Embryonic facial prominence (tissue), 1 donor: ENCODE results near the gene TES.

ENCODE experiments used
- DNase-seq: peaks from one replicate; pipeline ENCODE4 v3.0.0-alpha.2; 2016; ENCODE audit errors: extremely low spot score

Gene TES

DNA sequence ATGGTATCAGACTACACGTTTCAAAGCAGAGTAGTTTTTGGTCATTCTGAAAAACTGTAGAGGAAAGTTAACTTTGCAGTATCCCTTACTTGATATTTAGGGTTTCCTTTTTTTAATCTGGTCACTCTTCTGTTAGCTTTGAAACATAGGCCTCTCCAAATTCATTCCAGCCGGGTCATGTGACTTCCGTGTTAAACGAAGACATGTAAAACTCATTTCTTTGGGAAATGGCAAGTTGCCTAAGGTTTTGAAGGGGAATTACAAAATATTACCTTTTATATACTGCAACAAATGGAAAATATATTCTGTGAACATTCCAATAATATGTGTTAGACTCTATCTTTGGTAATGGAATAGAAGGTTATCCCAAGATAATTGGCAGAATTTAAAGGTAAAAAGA, 9.5 kb downstream of the TES start:
- no peak for DNase-seq

DNA sequence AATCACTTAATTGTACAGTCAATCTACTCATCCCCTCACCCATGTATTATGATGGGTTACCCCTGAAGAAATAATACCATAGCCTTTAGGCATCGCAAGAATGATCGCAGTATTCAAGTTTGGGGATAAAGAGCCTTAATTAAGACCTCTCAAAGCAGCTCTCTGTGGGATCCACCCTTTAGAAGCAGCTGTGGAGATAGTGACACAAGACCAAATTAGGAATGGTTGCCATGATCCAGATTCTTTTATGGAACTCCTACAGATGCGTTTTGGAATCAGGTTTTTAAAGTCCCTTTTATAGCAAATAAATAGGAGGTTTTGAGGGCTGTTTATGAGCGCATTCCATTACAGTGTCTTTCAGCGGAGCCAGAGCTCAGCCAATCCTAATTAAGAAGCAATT, 12.2 kb downstream of the TES start:
- DNase-seq, result no peak

DNA sequence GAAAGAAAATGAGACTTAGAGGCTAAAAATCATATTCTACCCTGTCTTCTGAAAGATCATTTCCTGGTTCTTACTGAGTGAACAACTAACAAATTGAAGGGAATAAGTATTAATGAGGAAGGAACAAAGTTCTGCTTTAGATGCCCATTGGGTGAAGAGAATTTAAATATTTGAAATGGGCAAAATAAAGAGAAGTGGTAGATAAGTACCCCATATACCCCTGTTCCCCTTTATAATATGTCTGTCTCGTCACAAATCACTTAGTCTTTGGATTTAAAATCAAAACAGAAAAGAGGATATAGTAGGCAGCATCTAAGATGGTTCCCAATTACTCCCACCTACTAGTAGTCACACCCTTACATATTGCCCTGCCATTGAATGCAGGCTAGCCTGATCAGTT, 13.2 kb downstream of the TES start:
- no peak for DNase-seq

- no peak for DNase-seq
These were observed 14.3 kb downstream of the TES start for GRCh38 chr7:116224492-116225098.

GRCh38 chr7:116225860-116226259, 15.5 kb downstream of the TES start:
- no peak for DNase-seq

DNA sequence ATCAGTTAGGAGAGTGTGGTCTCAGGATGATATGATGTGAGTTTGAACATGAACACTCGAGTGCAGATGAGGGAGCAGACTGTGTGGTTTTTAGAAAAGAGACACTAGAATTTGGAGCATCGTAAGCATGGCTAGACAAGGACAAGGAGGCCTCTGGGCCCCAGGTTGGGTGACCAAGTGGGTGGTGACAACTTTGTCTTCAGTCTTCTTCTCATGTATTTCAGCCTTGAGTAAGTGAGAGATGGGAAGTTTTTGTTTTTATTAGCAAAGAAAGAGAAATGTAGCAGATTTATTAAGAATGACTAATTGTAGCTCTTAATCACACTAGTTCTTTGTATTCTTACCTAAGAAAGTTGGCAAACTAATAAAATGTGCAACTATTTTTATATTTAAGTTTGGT, 16.3 kb downstream of the TES start:
- DNase-seq, result no peak

DNA sequence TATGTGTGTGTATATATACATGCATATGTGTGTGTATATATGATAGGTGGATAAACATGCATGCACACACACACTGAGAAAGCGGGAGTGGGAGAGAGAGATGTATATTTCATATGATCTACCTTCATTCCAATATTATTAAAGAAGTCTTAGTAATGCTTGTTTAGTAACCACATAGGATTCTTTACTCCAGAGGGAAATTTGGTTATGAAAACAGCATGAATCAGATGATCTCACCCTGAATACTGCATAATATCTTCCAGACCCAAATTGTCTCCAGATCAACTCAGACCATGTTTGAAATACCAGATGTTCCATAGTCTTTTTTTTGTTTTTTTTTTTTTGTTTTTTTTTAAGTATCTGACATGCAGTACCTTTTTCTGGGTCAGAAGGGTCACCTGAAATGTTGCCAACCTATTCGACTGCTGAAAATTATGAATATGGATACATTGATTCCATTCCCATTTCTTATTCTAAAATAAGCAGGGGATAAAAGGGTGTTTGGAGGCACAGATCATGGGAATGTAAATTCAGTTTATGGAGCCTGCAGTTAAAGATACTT, 17.4 kb downstream of the TES start:
- peak; percentile 75 for DNase-seq

- DNase-seq, result no peak
These were observed 17.9 kb downstream of the TES start for GRCh38 chr7:116228241-116228640.

GRCh38 chr7:116229366-116229765, 19.0 kb downstream of the TES start:
- no peak for DNase-seq

GRCh38 chr7:116230191-116231005, 20.1 kb downstream of the TES start:
- DNase-seq, result no peak

DNA sequence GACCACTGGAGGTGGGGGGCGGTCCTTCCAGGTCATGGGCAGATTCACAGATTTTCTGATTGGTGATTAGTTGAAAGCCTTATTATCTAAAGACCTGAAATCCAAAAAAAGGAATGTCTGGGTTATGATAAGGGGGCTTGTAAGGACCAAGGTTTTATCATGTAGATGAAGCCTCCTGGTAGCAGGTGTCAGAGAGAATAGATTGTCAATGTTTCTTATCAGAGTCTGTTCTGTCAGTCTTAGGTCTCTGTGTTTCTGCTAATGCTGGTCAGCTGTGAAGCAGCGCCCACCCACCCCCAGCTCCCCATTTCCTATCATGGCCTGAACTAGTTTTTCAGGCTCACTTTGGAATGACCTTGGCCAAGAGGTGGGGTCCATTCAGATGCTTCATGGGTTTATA, 21.2 kb downstream of the TES start:
- DNase-seq, result no peak

DNA sequence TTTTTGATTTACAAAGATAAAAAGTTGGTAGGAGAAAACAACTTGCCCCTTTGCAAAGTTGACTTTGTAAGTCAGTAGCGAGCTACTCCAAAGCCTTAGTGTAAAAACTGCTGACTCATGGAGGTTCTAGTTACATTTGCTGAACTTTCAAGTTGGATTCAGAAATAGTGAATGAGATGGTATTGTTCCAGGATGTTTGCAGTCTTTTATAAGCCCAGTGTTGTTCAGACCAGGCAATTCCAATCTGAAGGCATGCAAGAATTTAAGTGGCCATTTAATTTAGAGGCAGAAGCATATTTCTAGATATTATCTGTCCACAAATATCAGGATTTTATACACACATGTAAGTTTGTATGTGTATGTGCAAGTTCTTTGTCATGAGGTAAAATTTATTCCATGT, 21.6 kb downstream of the TES start:
- DNase-seq, result no peak

GRCh38 chr7:116232350-116232749, 22.0 kb downstream of the TES start:
- DNase-seq, result no peak

DNA sequence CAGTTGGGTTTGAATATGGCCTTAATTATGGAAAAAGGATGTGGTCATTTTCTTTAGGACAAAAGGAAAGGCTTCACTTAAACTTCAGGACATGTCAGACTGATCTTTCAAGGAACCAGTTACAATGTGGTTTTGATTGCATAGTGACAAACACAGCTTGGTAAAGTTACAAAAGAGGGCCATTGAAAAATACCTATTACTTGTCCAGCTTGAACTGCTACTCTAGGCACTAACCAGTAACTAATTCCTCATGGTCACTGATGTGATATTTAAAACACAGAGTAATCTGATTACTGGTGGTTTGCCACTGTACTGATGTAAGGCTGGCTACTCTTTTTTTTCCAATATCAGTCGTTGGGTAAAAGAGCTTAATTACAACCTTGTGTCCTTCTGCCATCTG, 22.6 kb downstream of the TES start:
- DNase-seq, result no peak

- DNase-seq, result no peak
These were observed 24.3 kb downstream of the TES start for GRCh38 chr7:116234517-116235200.

DNA sequence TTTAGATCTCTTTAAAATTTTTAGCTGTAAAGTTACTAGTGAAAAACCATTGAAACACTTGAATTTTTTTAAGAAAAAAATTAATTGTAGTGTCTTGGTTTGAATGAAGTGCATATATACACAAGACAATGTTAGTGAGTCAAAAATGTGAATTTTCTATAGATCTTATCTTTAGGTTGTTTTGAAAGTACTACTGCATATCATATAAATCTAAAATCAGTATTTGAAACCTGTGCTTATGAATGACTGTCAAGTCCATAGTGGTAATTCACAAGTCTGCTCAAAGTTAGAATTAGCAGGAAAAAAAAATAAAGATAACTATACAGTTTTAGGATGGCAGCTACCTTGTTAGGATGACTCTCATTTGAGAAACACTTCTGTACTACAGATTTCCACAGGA, 25.0 kb downstream of the TES start:
- DNase-seq, result no peak

DNA sequence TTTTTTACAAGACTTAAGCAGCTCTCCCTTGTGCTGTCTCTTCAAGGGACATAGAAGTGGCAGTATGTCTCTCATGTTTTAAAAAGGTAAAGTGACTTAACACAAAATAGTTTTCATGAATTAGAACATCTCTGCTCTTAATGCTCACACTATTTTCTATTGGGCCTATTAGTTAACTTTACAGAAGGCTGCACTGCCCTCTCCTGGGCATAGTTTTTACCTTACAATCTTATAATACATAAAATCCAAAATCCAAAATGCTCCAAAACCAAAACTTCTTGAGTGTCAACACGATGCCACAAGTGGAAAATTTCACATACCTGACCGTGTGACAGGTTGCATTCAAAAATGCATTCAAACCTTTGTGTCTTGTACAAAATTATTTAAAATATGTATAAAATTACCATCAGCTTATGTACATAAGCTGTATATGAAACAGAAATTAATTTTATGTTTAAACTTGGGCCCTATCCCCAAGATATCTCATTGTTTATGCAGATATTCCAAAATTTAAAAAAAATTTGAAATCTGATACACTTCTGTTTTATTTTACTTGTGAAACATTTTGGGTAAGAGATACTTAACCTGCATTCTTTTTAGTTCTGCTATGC, 25.8 kb downstream of the TES start:
- DNase-seq, result no peak

DNA sequence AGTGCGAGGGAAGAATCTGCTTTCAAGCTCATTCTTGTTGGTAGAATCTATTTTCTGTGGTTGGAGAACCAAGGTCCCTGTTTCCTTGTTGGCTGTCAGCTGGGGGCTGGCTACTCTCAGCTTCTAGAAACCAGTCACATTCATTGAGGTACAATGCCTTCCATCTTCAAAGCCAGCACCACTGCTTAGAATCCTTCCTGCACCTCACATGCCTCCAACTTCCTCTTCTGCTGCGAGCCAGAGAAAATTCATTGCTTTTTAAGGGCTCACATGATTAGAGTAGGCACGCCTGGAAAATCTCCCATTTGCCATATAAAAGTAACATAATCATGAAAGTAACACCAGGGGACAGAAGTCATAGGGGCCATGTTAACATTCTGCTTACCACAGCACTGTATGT, 28.7 kb downstream of the TES start:
- DNase-seq, result no peak

DNA sequence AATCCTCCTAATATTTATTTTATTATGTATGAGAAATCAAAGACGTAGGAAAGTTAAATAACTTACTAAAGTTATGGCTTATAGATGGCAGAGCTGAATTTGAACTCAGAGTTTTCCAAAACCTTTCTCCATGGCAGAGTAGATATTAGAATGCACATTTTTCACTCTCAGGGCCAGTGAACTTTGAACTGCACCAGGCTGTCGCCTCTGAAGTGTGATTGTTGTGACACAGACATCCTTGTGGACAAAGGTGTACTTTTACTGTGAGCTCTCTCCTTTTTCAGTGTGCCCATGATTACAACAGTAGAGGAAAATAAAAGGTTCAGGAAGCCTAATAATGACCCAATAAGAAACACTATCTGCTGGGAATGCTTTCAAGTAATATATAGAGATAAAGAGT, 29.1 kb downstream of the TES start:
- no peak for DNase-seq

- DNase-seq, result no peak
These were observed 29.8 kb downstream of the TES start for GRCh38 chr7:116240024-116240668.

DNA sequence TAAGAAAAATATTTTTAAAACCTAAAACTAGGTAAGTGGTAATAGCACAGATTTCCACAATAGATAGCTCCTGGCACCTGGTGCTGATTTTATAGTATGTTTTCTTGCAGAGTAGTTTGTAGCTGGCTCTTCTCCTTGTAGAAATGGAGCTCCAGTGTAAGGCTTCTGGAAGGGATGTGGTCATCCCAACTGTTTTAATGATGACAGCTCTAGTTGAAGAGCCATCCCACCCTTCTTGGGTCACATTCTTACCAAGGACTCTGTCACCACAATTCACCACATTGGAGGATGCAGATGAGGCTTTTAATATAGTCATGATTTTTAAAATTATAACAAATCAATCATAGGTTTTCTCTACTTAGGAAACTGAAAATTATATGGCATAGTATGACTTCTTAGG, 31.0 kb downstream of the TES start:
- no peak for DNase-seq

GRCh38 chr7:116242178-116242577, 31.8 kb downstream of the TES start:
- no peak for DNase-seq
